Esophagus (tissue), 2 donors: Measurements from ENCODE around the gene PCNX2. TPM values are rescaled to one million over a fixed set of nuclear protein-coding genes. Genes with fewer than 3 reads are reported as not detected.
"Not testable (repeated sequence)": the region's sequence is repeated elsewhere in the genome, so short reads cannot be mapped to it uniquely, and the experiment has no call there.

Experiments used
- H3K27ac ChIP-seq, 2 donors: one replicate each; pipeline ENCODE4 v1.5.1; 2013; ENCODE audit warnings: low read depth in 2 of 2, mild to moderate bottlenecking in 2 of 2, inconsistent platforms in 1 of 2, low read length in 1 of 2, moderate library complexity in 1 of 2
- H3K27me3 ChIP-seq, 2 donors: one replicate each; pipeline ENCODE4 v1.6.1; 2013; ENCODE audit warnings: low read length in 2 of 2, control low read depth in 1 of 2, mild to moderate bottlenecking in 1 of 2; ENCODE audit not compliant: insufficient read depth in 2 of 2, control insufficient read depth in 1 of 2
- H3K36me3 ChIP-seq, 2 donors: one replicate each; pipeline ENCODE4 v1.6.1; 2013; ENCODE audit warnings: low read length in 1 of 2; ENCODE audit not compliant: control insufficient read depth in 2 of 2, insufficient read depth in 2 of 2
- H3K4me1 ChIP-seq, 2 donors: one replicate each; pipeline ENCODE4 v1.6.1; 2013; ENCODE audit warnings: low read length in 1 of 2; ENCODE audit not compliant: control insufficient read depth in 2 of 2, insufficient read depth in 2 of 2
- H3K4me3 ChIP-seq, 2 donors: one replicate each; pipeline ENCODE4 v1.5.1; 2013; ENCODE audit warnings: low read length in 2 of 2, mild to moderate bottlenecking in 2 of 2, low read depth in 1 of 2, moderate library complexity in 1 of 2
- H3K9me3 ChIP-seq, 2 donors: one replicate each; pipeline ENCODE4 v1.6.1; 2013; ENCODE audit warnings: mild to moderate bottlenecking in 2 of 2, low read depth in 1 of 2, low read length in 1 of 2, moderate library complexity in 1 of 2; ENCODE audit not compliant: control insufficient read depth in 2 of 2, insufficient read depth in 1 of 2
- WGBS, 2 donors: extraction: QIAGEN DNeasy Blood & Tissue Kit; methylation state at CpG; one replicate each; pipeline ENCODE4 v1.1.7; 2013; 5-methylcytosine and 5-hydroxymethylcytosine counted together
- polyA plus RNA-seq, 2 donors: library from polyadenylated mRNA; stranded (reverse); fragments of 200-250 nt; gene quantifications; one replicate each; pipeline ENCODE4 v1.2.3, GENCODE V29; 2013
- donor health status: healthy with polysubstance abuse.
- donor health status: Bipolar disorder and iron deficiency.

The PCNX2 gene
- polyA plus RNA-seq, 2 donors = 3.2 to 4.3 TPM

GRCh38 chr1:233144434-233144833 lies 151.1 kb downstream of the PCNX2 start:
- Histone ChIP-seq H3K4me1 (peaks cover 0 to 2% of the 10 kb centered on the region in 2 donors), H3K9me3 (no peaks in the 10 kb centered on the region), H3K36me3 (no peaks in the 10 kb centered on the region), H3K27ac (no peak overlapping the region), H3K27me3 (no peaks in the 10 kb centered on the region), H3K4me3 (no peak overlapping the region)
- 92 to 93% methylated on average over 2 of the region's 2 CpGs for WGBS, 2 donors

- Histone ChIP-seq H3K4me1 (peaks cover 0 to 2% of the 10 kb centered on the region in 2 donors), H3K4me3 (no peak overlapping the region), H3K27ac (no peak overlapping the region), H3K36me3 (no peaks in the 10 kb centered on the region), H3K9me3 (no peaks in the 10 kb centered on the region), H3K27me3 (no peaks in the 10 kb centered on the region)
- WGBS, 2 donors = 93% methylated on average over 4 of the region's 4 CpGs
Observed at GRCh38 chr1:233143241-233143640, 152.3 kb downstream of the PCNX2 start.

GRCh38 chr1:233140974-233141373 lies 154.6 kb downstream of the PCNX2 start:
- H3K9me3 ChIP-seq = no peaks in the 10 kb centered on the region
- H3K27ac ChIP-seq = no peak overlapping the region
- peaks cover 0 to 2% of the 10 kb centered on the region in 2 donors for H3K4me1 ChIP-seq
- no peaks in the 10 kb centered on the region for H3K36me3 ChIP-seq
- H3K4me3 ChIP-seq = no peak overlapping the region
- H3K27me3 ChIP-seq = no peaks in the 10 kb centered on the region

- Histone ChIP-seq H3K4me1 (peaks cover 0 to 2% of the 10 kb centered on the region in 2 donors), H3K27ac (no peak overlapping the region), H3K36me3 (no peaks in the 10 kb centered on the region), H3K4me3 (no peak overlapping the region), H3K9me3 (no peaks in the 10 kb centered on the region), H3K27me3 (no peaks in the 10 kb centered on the region)
- 85 to 86% methylated on average over 5 of the region's 5 CpGs for WGBS, 2 donors
Observed at GRCh38 chr1:233140499-233140898, 155.0 kb downstream of the PCNX2 start.

GRCh38 chr1:233138788-233139585 lies 156.5 kb downstream of the PCNX2 start:
- Histone ChIP-seq H3K27me3 (no peaks in the 10 kb centered on the region), H3K36me3 (no peaks in the 10 kb centered on the region), H3K4me1 (peaks cover 0 to 2% of the 10 kb centered on the region in 2 donors), H3K27ac (no peak overlapping the region), H3K4me3 (no peak overlapping the region), H3K9me3 (no peaks in the 10 kb centered on the region)
- WGBS, 2 donors = 43 to 57% methylated on average over 4 of the region's 4 CpGs

GRCh38 chr1:233135833-233136232 lies 159.7 kb downstream of the PCNX2 start:
- Histone ChIP-seq H3K27ac (no peak overlapping the region), H3K4me3 (no peak overlapping the region), H3K36me3 (no peaks in the 10 kb centered on the region), H3K4me1 (peaks cover 0 to 2% of the 10 kb centered on the region in 2 donors), H3K27me3 (no peaks in the 10 kb centered on the region), H3K9me3 (no peaks in the 10 kb centered on the region)

GRCh38 chr1:233132445-233132844 lies 163.1 kb downstream of the PCNX2 start:
- 86 to 88% methylated on average over 3 of the region's 3 CpGs for WGBS, 2 donors
- H3K9me3 ChIP-seq = peaks cover 0 to 4% of the 10 kb centered on the region in 2 donors
- no peak overlapping the region for H3K4me3 ChIP-seq
- peaks cover 0 to 2% of the 10 kb centered on the region in 2 donors for H3K27me3 ChIP-seq
- H3K27ac ChIP-seq = no peak overlapping the region
- peaks cover 0 to 3% of the 10 kb centered on the region in 2 donors for H3K36me3 ChIP-seq
- no peaks in the 10 kb centered on the region for H3K4me1 ChIP-seq

- H3K9me3 ChIP-seq, H3K27ac ChIP-seq, H3K4me1 ChIP-seq, H3K36me3 ChIP-seq, H3K4me3 ChIP-seq, H3K27me3 ChIP-seq: not testable (repeated sequence)
- 95 to 98% methylated on average over 24 to 25 of the region's 25 CpGs for WGBS, 2 donors
Observed at GRCh38 chr1:233129031-233129430, 166.5 kb downstream of the PCNX2 start.

GRCh38 chr1:233127157-233127556 lies 168.4 kb downstream of the PCNX2 start:
- Histone ChIP-seq H3K4me3 (no peak overlapping the region), H3K36me3 (peaks cover 0 to 3% of the 10 kb centered on the region in 2 donors), H3K27me3 (peaks cover 0 to 2% of the 10 kb centered on the region in 2 donors), H3K9me3 (peaks cover 0 to 4% of the 10 kb centered on the region in 2 donors), H3K4me1 (no peaks in the 10 kb centered on the region), H3K27ac (no peak overlapping the region)
- 84 to 90% methylated on average over 7 of the region's 7 CpGs for WGBS, 2 donors

- Histone ChIP-seq H3K4me1 (no peaks in the 10 kb centered on the region), H3K36me3 (no peaks in the 10 kb centered on the region), H3K27ac (no peak overlapping the region), H3K4me3 (no peak overlapping the region), H3K9me3 (no peaks in the 10 kb centered on the region), H3K27me3 (no peaks in the 10 kb centered on the region)
- 98 to 100% methylated on average over 2 of the region's 2 CpGs for WGBS, 2 donors
Observed at GRCh38 chr1:233122779-233123178, 172.7 kb downstream of the PCNX2 start.
